HepG2 (cell line): ENCODE results near the gene HDHD3. TPM values are rescaled to one million over a fixed set of nuclear protein-coding genes. Genes with fewer than 3 reads are reported as not detected.

Experiments
- CREB3 ChIP-seq: sonication (generic); formaldehyde crosslinking; IDR thresholded peaks from 2 replicates; pipeline ENCODE4 v1.5.0; 2020; ENCODE audit warnings: missing genetic modification reagents
- GRHL1 ChIP-seq: sonication (generic); formaldehyde crosslinking; conservative IDR thresholded peaks from 2 replicates; pipeline ENCODE4 v1.8.0; 2022; ENCODE audit warnings: missing genetic modification reagents
- HIC2 ChIP-seq: sonication (generic); formaldehyde crosslinking; IDR thresholded peaks from 2 replicates; pipeline ENCODE4 v1.9.0; 2022; ENCODE audit warnings: low read depth, missing genetic modification reagents
- HMG20B ChIP-seq: conservative IDR thresholded peaks from 2 replicates; pipeline ENCODE4 v1.6.1; 2016; ENCODE audit warnings: missing genetic modification reagents, missing compliant biosample characterization
- IRX3 ChIP-seq: sonication (generic); formaldehyde crosslinking; IDR thresholded peaks from 2 replicates; pipeline ENCODE4 v1.8.1; 2023; ENCODE audit warnings: mild to moderate bottlenecking, low read depth, missing genetic modification reagents, borderline replicate concordance
- JUND ChIP-seq: sonication (generic); formaldehyde crosslinking; IDR thresholded peaks from 2 replicates; pipeline ENCODE4 v1.8.0; 2022; ENCODE audit warnings: mild to moderate bottlenecking, missing genetic modification reagents
- KDM5A ChIP-seq: fragments of 200-600 bp; sonication (generic); IDR thresholded peaks from 2 replicates; pipeline ENCODE4 v1.7.0; 2018; ENCODE audit warnings: antibody characterized with exemption, mild to moderate bottlenecking, low read length, borderline replicate concordance
- KLF6 ChIP-seq: IDR thresholded peaks from 2 replicates; pipeline ENCODE4 v1.8.0; 2016; ENCODE audit warnings: missing biosample characterization, missing genetic modification reagents
- MBD4 ChIP-seq: IDR thresholded peaks from 2 replicates; pipeline ENCODE4 v1.6.1; 2012; ENCODE audit warnings: low read length, inconsistent platforms, borderline replicate concordance
- MED1 ChIP-seq: sonication (generic); formaldehyde crosslinking; IDR thresholded peaks from 2 replicates; pipeline ENCODE4 v1.4.0; 2020; ENCODE audit warnings: missing genetic modification reagents
- MEIS1 ChIP-seq: sonication (generic); formaldehyde crosslinking; IDR thresholded peaks from 2 replicates; pipeline ENCODE4 v1.9.0; 2021; ENCODE audit warnings: mild to moderate bottlenecking, missing genetic modification reagents, moderate library complexity, borderline replicate concordance
- MXI1 ChIP-seq: IDR thresholded peaks from 3 replicates; pipeline ENCODE4 v1.6.1; 2012; ENCODE audit warnings: low read depth, low read length, inconsistent platforms, borderline replicate concordance
- PHF20 ChIP-seq: sonication (generic); formaldehyde crosslinking; IDR thresholded peaks from 2 replicates; pipeline ENCODE4 v1.5.0; 2020; ENCODE audit warnings: mild to moderate bottlenecking, missing genetic modification reagents
- RAD51 ChIP-seq: fragments of 450-650 bp; IDR thresholded peaks from 2 replicates; pipeline ENCODE4 v1.6.1; 2016; ENCODE audit warnings: borderline replicate concordance
- REPIN1 ChIP-seq: sonication (generic); formaldehyde crosslinking; IDR thresholded peaks from 2 replicates; pipeline ENCODE4 v1.8.0; 2022; ENCODE audit warnings: missing genetic modification reagents, low read depth, mild to moderate bottlenecking, borderline replicate concordance
- TEAD3 ChIP-seq: optimal IDR thresholded peaks from 2 replicates; pipeline ENCODE3; 2016; ENCODE audit warnings: borderline replicate concordance
- TFDP1 ChIP-seq: IDR thresholded peaks from 2 replicates; pipeline ENCODE4 v1.6.1; 2016; ENCODE audit warnings: missing compliant biosample characterization, missing genetic modification reagents, borderline replicate concordance
- TOPORS ChIP-seq: sonication (generic); formaldehyde crosslinking; IDR thresholded peaks from 2 replicates; pipeline ENCODE4 v1.8.0; 2023; ENCODE audit warnings: mild to moderate bottlenecking, missing genetic modification reagents
- ZNF772 ChIP-seq: sonication (generic); formaldehyde crosslinking; IDR thresholded peaks from 2 replicates; pipeline ENCODE4 v1.5.0; 2020; ENCODE audit warnings: mild to moderate bottlenecking, missing genetic modification reagents
- ZNF883 ChIP-seq: sonication (generic); formaldehyde crosslinking; IDR thresholded peaks from 2 replicates; pipeline ENCODE4 v1.5.1; 2020; ENCODE audit warnings: mild to moderate bottlenecking, missing genetic modification reagents; ENCODE audit errors: not compliant biosample characterization
- ZSCAN20 ChIP-seq: sonication (generic); formaldehyde crosslinking; IDR thresholded peaks from 2 replicates; pipeline ENCODE4 v1.4.0; 2020; ENCODE audit warnings: missing genetic modification reagents, mild to moderate bottlenecking, borderline replicate concordance
- ZUFSP ChIP-seq: sonication (generic); formaldehyde crosslinking; IDR thresholded peaks from 2 replicates; pipeline ENCODE4 v1.9.0; 2021; ENCODE audit warnings: missing genetic modification reagents, mild to moderate bottlenecking, borderline replicate concordance
- polyA plus RNA-seq, 8 experiments: library from polyadenylated mRNA; depleted of rRNA in 3 of 8; stranded (reverse) in 7 of 8; unstranded in 1 of 8; fragments of >200 nt; fragmentation: Illumina TruSeq in 4 of 8; extraction: Trizol in 4 of 8; gene quantifications; 2 replicates each; pipeline versions ENCODE4 v1.2.1 to v1.2.3, GENCODE V29; 2011 to 2016; ENCODE audit warnings: low read depth in 4 of 8, missing spikeins in 1 of 8, mixed read lengths in 1 of 8; ENCODE audit not compliant: insufficient read depth in 1 of 8
- total RNA-seq, 5 experiments: library from RNA; depleted of rRNA; stranded (reverse); fragments of >200 nt; fragmentation: Illumina TruSeq; extraction: Trizol; gene quantifications; 2 replicates each; pipeline ENCODE4 v1.2.3, GENCODE V29; 2016; ENCODE audit warnings: low read depth in 1 of 5

HDHD3 gene
- total and polyA plus RNA-seq, 2 of the 13 experiments (the other 11 are each of a cell fraction or from before 2014, with no cell fraction given) = 23.1 to 38.5 TPM

- TF ChIP-seq TFDP1 (CRISPR knock-in tag) (peak; percentile 86), ZSCAN20 (no peak), JUND (CRISPR knock-in tag) (peak; percentile 54; the same call in 1 of the 2 replicates), HMG20B (peak; percentile 78; the same call in 1 of the 2 replicates), MEIS1 (CRISPR knock-in tag) (peak; percentile 65), CREB3 (0 out of 2 replicates have a peak, but pooled peaks have one; percentile 31), ZUFSP (CRISPR knock-in tag) (no peak), ZNF772 (CRISPR knock-in tag) (peak; percentile 98), PHF20 (CRISPR knock-in tag) (peak; percentile 91), KLF6 (CRISPR knock-in tag) (peak; percentile 87), ZNF883 (CRISPR knock-in tag) (peak; percentile 44), HIC2 (CRISPR knock-in tag) (peak; percentile 75; the same call in 1 of the 2 replicates), MBD4 (no peak), MXI1 (peak; percentile 95; the same call in 2 of the 3 replicates), TOPORS (CRISPR knock-in tag) (peak; percentile 57; the same call in 1 of the 2 replicates), GRHL1 (CRISPR knock-in tag) (no peak), KDM5A (peak; percentile 89; the same call in 1 of the 2 replicates), MED1 (CRISPR knock-in tag) (peak; percentile 81), IRX3 (0 out of 2 replicates have a peak, but pooled peaks have one; percentile 34), REPIN1 (CRISPR knock-in tag) (peak; percentile 91; the same call in 1 of the 2 replicates), TEAD3 (CRISPR knock-in tag) (peak; percentile 73), RAD51 (no peak)
Measured at GRCh38 chr9:113340011-113340699, 36.6 kb downstream of the HDHD3 start, which contains the start of gene WDR31 (continued).
